ENCODE measurements around the gene MCEE.
"Not testable (repeated sequence)": the region's sequence is repeated elsewhere in the genome, so short reads cannot be mapped to it uniquely, and the experiment has no call there.

The MCEE gene

GRCh38 chr2:71121479-71121878 is 8.6 kb downstream of the MCEE start:
- CTCF ChIA-PET, result no interaction called here
- TF ChIP-seq FOXK2 (IDR thresholded peaks at IDR 0.05) (no peak), HDGF (IDR thresholded peaks at IDR 0.05; ENCODE audit: borderline replicate concordance) (no peak), SUZ12 (IDR thresholded peaks at IDR 0.05) (no peak), ARNT (IDR thresholded peaks at IDR 0.05) (no peak), TARDBP (IDR thresholded peaks at IDR 0.05) (no peak), LEF1 (IDR thresholded peaks at IDR 0.05; ENCODE audit: borderline replicate concordance) (no peak), CTBP1 (IDR thresholded peaks at IDR 0.05; ENCODE audit: borderline replicate concordance) (no peak), FOXA1 (IDR thresholded peaks at IDR 0.05) (no peak), SP1 (IDR thresholded peaks at IDR 0.05) (no peak), ELF4 (IDR thresholded peaks at IDR 0.05) (no peak), L3MBTL2 (conservative IDR thresholded peaks at IDR 0.05) (no peak), ZNF384 (IDR thresholded peaks at IDR 0.05) (no peak), FOXM1 (IDR thresholded peaks at IDR 0.05; ENCODE audit: borderline replicate concordance) (no peak), PKNOX1 (IDR thresholded peaks at IDR 0.05) (no peak), NFRKB (IDR thresholded peaks at IDR 0.05) (no peak), BHLHE40 (IDR thresholded peaks at IDR 0.05; ENCODE audit: borderline replicate concordance) (no peak)
- DNase-seq (ENCODE audit: extremely low spot score), result no peak
- POLR2A ChIA-PET, result no interaction called here

- TF ChIP-seq FOXA1 (IDR thresholded peaks at IDR 0.05), result no peak
- TF ChIP-seq FOXM1 (IDR thresholded peaks at IDR 0.05; ENCODE audit: borderline replicate concordance), result no peak
- TF ChIP-seq HDGF (IDR thresholded peaks at IDR 0.05; ENCODE audit: borderline replicate concordance), result no peak
- TF ChIP-seq NFRKB (IDR thresholded peaks at IDR 0.05), result no peak
- no peak for TF ChIP-seq ZNF384 (IDR thresholded peaks at IDR 0.05)
- TF ChIP-seq PKNOX1 (IDR thresholded peaks at IDR 0.05), result no peak
- no peak for TF ChIP-seq CTBP1 (IDR thresholded peaks at IDR 0.05; ENCODE audit: borderline replicate concordance)
- TF ChIP-seq LEF1 (IDR thresholded peaks at IDR 0.05; ENCODE audit: borderline replicate concordance), result no peak
- no peak for TF ChIP-seq SUZ12 (IDR thresholded peaks at IDR 0.05)
- no peak for TF ChIP-seq SP1 (IDR thresholded peaks at IDR 0.05)
- no peak for TF ChIP-seq L3MBTL2 (conservative IDR thresholded peaks at IDR 0.05)
- TF ChIP-seq ELF4 (IDR thresholded peaks at IDR 0.05), result no peak
- ChIA-PET POLR2A (interaction anchor here (1.5 kb wide), 1 partner anchor 53 kb away, joined by 3 read pairs; no protein-coding TSS in a partner anchor), CTCF (no interaction called here)
- DNase-seq (ENCODE audit: extremely low spot score), result no peak
Observed at GRCh38 chr2:71120195-71120594, 9.8 kb downstream of the MCEE start.

- DNase-seq (ENCODE audit: extremely low spot score), result no peak
- ChIA-PET POLR2A (no interaction called here), CTCF (no interaction called here)
- no peak for TF ChIP-seq ARNT (IDR thresholded peaks at IDR 0.05)
- no peak for TF ChIP-seq NFRKB (IDR thresholded peaks at IDR 0.05)
- no peak for TF ChIP-seq FOXA1 (IDR thresholded peaks at IDR 0.05)
- TF ChIP-seq ELF4 (IDR thresholded peaks at IDR 0.05), result no peak
- no peak for TF ChIP-seq L3MBTL2 (conservative IDR thresholded peaks at IDR 0.05)
- TF ChIP-seq TARDBP (IDR thresholded peaks at IDR 0.05), result no peak
- TF ChIP-seq CTBP1 (IDR thresholded peaks at IDR 0.05; ENCODE audit: borderline replicate concordance), result no peak
- no peak for TF ChIP-seq FOXM1 (IDR thresholded peaks at IDR 0.05; ENCODE audit: borderline replicate concordance)
- no peak for TF ChIP-seq HDGF (IDR thresholded peaks at IDR 0.05; ENCODE audit: borderline replicate concordance)
- no peak for TF ChIP-seq ZNF384 (IDR thresholded peaks at IDR 0.05)
- TF ChIP-seq BHLHE40 (IDR thresholded peaks at IDR 0.05; ENCODE audit: borderline replicate concordance), result no peak
- TF ChIP-seq FOXK2 (IDR thresholded peaks at IDR 0.05), result no peak
- TF ChIP-seq PKNOX1 (IDR thresholded peaks at IDR 0.05), result no peak
- TF ChIP-seq SP1 (IDR thresholded peaks at IDR 0.05), result no peak
- no peak for TF ChIP-seq SUZ12 (IDR thresholded peaks at IDR 0.05)
- TF ChIP-seq LEF1 (IDR thresholded peaks at IDR 0.05; ENCODE audit: borderline replicate concordance), result no peak
Observed at GRCh38 chr2:71117063-71117462, 13.0 kb downstream of the MCEE start.

GRCh38 chr2:71113843-71114242 is 16.2 kb downstream of the MCEE start:
- CTCF ChIA-PET, result interaction anchor here (0.7 to 1.0 kb wide), 2 partner anchors 13 to 153 kb away, joined by 3 read pairs; no protein-coding TSS in a partner anchor

DNA sequence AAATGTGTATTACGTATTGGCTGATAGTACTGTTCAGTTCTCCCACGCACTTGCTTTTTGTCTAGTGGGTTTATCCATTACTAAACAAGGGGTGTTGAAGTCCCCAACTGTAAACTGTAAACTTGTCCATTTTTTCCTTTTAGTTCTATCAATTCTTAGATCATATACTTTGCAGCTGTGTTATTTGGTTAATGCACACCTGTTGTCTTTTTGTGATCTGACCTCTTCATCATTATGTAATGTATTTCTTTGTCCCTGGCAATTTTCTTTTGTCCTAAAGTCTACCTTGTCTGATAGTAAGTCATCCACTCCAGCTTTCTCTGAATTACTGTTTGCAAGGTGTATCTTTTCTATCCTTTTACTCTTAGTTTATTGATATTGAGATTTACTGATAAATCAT is 21.9 kb downstream of the MCEE start:
- POLR2A ChIA-PET, result no interaction called here
- CTCF ChIA-PET, result no interaction called here
- no peak for DNase-seq (ENCODE audit: extremely low spot score)
- TF ChIP-seq ZNF384 (IDR thresholded peaks at IDR 0.05) (no peak), PKNOX1 (IDR thresholded peaks at IDR 0.05) (no peak), FOXM1 (IDR thresholded peaks at IDR 0.05; ENCODE audit: borderline replicate concordance) (no peak), FOXA1 (IDR thresholded peaks at IDR 0.05) (no peak), NFRKB (IDR thresholded peaks at IDR 0.05) (no peak), BHLHE40 (IDR thresholded peaks at IDR 0.05; ENCODE audit: borderline replicate concordance) (no peak), HDGF (IDR thresholded peaks at IDR 0.05; ENCODE audit: borderline replicate concordance) (no peak), CTBP1 (IDR thresholded peaks at IDR 0.05; ENCODE audit: borderline replicate concordance) (no peak), LEF1 (IDR thresholded peaks at IDR 0.05; ENCODE audit: borderline replicate concordance) (no peak), TARDBP (IDR thresholded peaks at IDR 0.05) (no peak)

More at GRCh38 chr2:71113843-71114242, 16.2 kb downstream of the MCEE start:
- no peak for DNase-seq (ENCODE audit: extremely low spot score)
- POLR2A ChIA-PET, result no interaction called here
- no peak for TF ChIP-seq FOXK2 (IDR thresholded peaks at IDR 0.05)
- no peak for TF ChIP-seq SUZ12 (IDR thresholded peaks at IDR 0.05)
- no peak for TF ChIP-seq ZNF384 (IDR thresholded peaks at IDR 0.05)
- TF ChIP-seq FOXM1 (IDR thresholded peaks at IDR 0.05; ENCODE audit: borderline replicate concordance), result no peak
- TF ChIP-seq NFRKB (IDR thresholded peaks at IDR 0.05), result no peak
- TF ChIP-seq PKNOX1 (IDR thresholded peaks at IDR 0.05), result no peak
- TF ChIP-seq CTBP1 (IDR thresholded peaks at IDR 0.05; ENCODE audit: borderline replicate concordance), result no peak
- TF ChIP-seq L3MBTL2 (conservative IDR thresholded peaks at IDR 0.05), result no peak
- no peak for TF ChIP-seq ELF4 (IDR thresholded peaks at IDR 0.05)
- TF ChIP-seq FOXA1 (IDR thresholded peaks at IDR 0.05), result no peak
- TF ChIP-seq BHLHE40 (IDR thresholded peaks at IDR 0.05; ENCODE audit: borderline replicate concordance), result no peak

GRCh38 chr2:71106463-71106862 is 23.6 kb downstream of the MCEE start:
- CTCF ChIA-PET, result not testable (repeated sequence)
- POLR2A ChIA-PET, result interaction anchor here (0.7 kb wide), 1 partner anchor 14 kb away, joined by 5 read pairs; no protein-coding TSS in a partner anchor

More at GRCh38 chr2:71106463-71106862, 23.6 kb downstream of the MCEE start:
- DNase-seq (ENCODE audit: extremely low spot score), result not testable (repeated sequence)
